Measurements from ENCODE around the gene YWHAB. TPM values are rescaled to one million over a fixed set of nuclear protein-coding genes. Genes with fewer than 3 reads are reported as not detected.

YWHAB gene
- total RNA-seq, 1 experiment from 2014 or later: 224 TPM

DNA sequence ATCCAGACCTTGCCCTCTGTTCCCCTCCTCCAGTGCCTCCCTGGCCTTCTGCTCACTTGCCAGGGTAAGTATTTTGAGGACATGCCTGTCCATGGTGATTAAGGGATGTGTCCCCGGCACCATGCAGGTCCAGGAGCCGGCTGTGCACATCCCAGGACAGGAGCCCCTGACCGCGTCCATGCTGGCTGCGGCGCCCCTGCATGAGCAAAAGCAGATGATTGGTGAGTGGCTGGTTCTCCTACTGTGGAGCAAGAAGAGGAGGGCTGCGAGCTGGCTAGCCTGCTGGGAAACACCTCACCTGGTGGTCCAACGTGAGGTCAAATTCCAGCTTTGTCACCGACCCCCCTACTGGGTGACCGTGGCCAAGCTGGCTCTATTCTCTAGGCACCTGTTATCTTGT lies 51.0 kb downstream of the YWHAB start:
- POLR2A ChIA-PET (ENCODE audit: low non-redundant PET): no interaction called here
- intact Hi-C loops (cut with micrococcal nuclease; ENCODE audit: unreplicated experiment): no loop called here
- Histone ChIP-seq H3K36me3 (ENCODE audit: insufficient read depth, low read length, poor library complexity, severe bottlenecking) (peaks cover 30% of the 10 kb centered on the region), H3K27ac (ENCODE audit: low read depth, low read length, poor library complexity, severe bottlenecking) (no peak overlapping the region), H3K27me3 (replicated peaks; ENCODE audit: insufficient read depth, low read depth, low read length, poor library complexity) (no peaks in the 10 kb centered on the region), H3K4me1 (ENCODE audit: insufficient read depth, low read length, poor library complexity, severe bottlenecking) (no peaks in the 10 kb centered on the region), H3K9me3 (ENCODE audit: low read depth, low read length, poor library complexity, severe bottlenecking) (no peaks in the 10 kb centered on the region), H3K4me3 (ENCODE audit: low read depth, low read length, poor library complexity, severe bottlenecking) (no peak overlapping the region)
- no peak for DNase-seq (ENCODE audit: low spot score)
- no TSS peak for BruUV-seq (replicated peaks)
- TF ChIP-seq, protein P1, sequence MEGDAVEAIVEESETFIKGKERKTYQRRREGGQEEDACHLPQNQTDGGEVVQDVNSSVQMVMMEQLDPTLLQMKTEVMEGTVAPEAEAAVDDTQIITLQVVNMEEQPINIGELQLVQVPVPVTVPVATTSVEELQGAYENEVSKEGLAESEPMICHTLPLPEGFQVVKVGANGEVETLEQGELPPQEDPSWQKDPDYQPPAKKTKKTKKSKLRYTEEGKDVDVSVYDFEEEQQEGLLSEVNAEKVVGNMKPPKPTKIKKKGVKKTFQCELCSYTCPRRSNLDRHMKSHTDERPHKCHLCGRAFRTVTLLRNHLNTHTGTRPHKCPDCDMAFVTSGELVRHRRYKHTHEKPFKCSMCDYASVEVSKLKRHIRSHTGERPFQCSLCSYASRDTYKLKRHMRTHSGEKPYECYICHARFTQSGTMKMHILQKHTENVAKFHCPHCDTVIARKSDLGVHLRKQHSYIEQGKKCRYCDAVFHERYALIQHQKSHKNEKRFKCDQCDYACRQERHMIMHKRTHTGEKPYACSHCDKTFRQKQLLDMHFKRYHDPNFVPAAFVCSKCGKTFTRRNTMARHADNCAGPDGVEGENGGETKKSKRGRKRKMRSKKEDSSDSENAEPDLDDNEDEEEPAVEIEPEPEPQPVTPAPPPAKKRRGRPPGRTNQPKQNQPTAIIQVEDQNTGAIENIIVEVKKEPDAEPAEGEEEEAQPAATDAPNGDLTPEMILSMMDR (conservative IDR thresholded peaks at IDR 0.05; ENCODE audit: low read depth, low read length): no peak
- TF ChIP-seq EZH2 (IDR thresholded peaks at IDR 0.05; ENCODE audit: borderline replicate concordance, low read depth, low read length, poor library complexity, severe bottlenecking): no peak
- CTCF ChIA-PET: no interaction called here

DNA sequence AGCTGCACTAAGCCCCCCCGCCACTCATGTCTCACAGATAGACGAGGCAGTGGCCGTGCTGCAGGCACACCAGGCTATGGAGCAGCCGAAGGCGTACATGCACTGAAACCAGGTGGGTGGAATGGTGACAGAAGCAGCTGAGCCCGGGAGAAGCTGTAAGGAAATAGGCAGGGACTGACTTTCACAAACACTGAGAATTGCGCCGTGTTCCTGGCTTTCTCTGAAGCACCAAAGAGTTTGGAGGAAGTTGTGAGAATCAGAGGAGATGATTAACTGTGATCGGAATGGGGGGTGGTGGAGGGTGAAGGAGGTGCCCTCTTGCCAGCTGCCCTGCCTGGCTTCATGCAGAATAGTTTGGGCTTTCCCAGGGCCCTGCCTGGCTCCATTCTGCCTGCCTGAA lies 53.1 kb downstream of the YWHAB start:
- no peaks in the 10 kb centered on the region for H3K27me3 ChIP-seq (replicated peaks; ENCODE audit: insufficient read depth, low read depth, low read length, poor library complexity)
- DNase-seq (ENCODE audit: low spot score): no peak
- TF ChIP-seq EZH2 (IDR thresholded peaks at IDR 0.05; ENCODE audit: borderline replicate concordance, low read depth, low read length, poor library complexity, severe bottlenecking): no peak
- TF ChIP-seq, protein P1 (conservative IDR thresholded peaks at IDR 0.05; ENCODE audit: low read depth, low read length): no peak
- ChIA-PET POLR2A (ENCODE audit: low non-redundant PET) (no interaction called here), CTCF (no interaction called here)
- no peak overlapping the region for H3K27ac ChIP-seq (ENCODE audit: low read depth, low read length, poor library complexity, severe bottlenecking)
- BruUV-seq (replicated peaks): no TSS peak
- peaks cover 45% of the 10 kb centered on the region for H3K36me3 ChIP-seq (ENCODE audit: insufficient read depth, low read length, poor library complexity, severe bottlenecking)
- H3K4me1 ChIP-seq (ENCODE audit: insufficient read depth, low read length, poor library complexity, severe bottlenecking): no peaks in the 10 kb centered on the region
- H3K4me3 ChIP-seq (ENCODE audit: low read depth, low read length, poor library complexity, severe bottlenecking): no peak overlapping the region
- H3K9me3 ChIP-seq (ENCODE audit: low read depth, low read length, poor library complexity, severe bottlenecking): no peaks in the 10 kb centered on the region
- intact Hi-C loops (cut with micrococcal nuclease; ENCODE audit: unreplicated experiment): no loop called here

DNA sequence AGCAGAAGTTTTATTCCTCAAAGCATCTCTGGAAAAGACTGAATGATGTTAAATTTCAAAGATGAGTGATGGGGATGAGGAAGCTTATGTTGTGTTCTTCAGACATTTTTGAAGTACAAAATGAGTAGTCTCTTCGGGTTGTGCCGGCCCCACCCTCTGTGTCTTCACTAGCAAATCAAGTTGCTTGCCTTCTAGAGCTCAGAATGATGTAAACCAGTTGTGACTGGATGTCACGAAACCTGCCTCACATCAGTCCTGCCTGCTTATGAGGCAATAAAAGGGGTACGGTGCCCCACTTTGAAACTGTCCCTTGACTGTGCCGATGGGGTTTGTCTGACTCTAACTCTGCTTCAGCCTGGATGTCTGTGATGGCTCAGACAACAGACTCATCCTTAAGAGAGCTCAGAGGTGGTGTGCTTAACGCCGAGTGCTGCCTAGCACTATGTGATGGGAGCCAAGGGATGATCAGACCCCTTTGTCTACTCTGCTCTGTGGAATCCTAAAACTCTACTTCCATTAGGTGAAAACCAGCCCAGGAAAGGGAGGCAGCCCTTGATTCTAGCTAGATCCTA lies 55.7 kb downstream of the YWHAB start:
- CTCF ChIA-PET: interaction anchor here (0.8 kb wide), 1 partner anchor 70 kb away, joined by 3 read pairs; no protein-coding TSS in a partner anchor
- TF ChIP-seq EZH2 (IDR thresholded peaks at IDR 0.05; ENCODE audit: borderline replicate concordance, low read depth, low read length, poor library complexity, severe bottlenecking): no peak
- TF ChIP-seq, protein P1 (conservative IDR thresholded peaks at IDR 0.05; ENCODE audit: low read depth, low read length): no peak
- Histone ChIP-seq H3K36me3 (ENCODE audit: insufficient read depth, low read length, poor library complexity, severe bottlenecking) (peaks cover 47% of the 10 kb centered on the region), H3K4me3 (ENCODE audit: low read depth, low read length, poor library complexity, severe bottlenecking) (no peak overlapping the region), H3K4me1 (ENCODE audit: insufficient read depth, low read length, poor library complexity, severe bottlenecking) (no peaks in the 10 kb centered on the region), H3K27ac (ENCODE audit: low read depth, low read length, poor library complexity, severe bottlenecking) (no peak overlapping the region), H3K27me3 (replicated peaks; ENCODE audit: insufficient read depth, low read depth, low read length, poor library complexity) (no peaks in the 10 kb centered on the region), H3K9me3 (ENCODE audit: low read depth, low read length, poor library complexity, severe bottlenecking) (no peaks in the 10 kb centered on the region)
- intact Hi-C loops (cut with micrococcal nuclease; ENCODE audit: unreplicated experiment): no loop called here
- DNase-seq (ENCODE audit: low spot score): no peak
- POLR2A ChIA-PET (ENCODE audit: low non-redundant PET): no interaction called here
- no TSS peak for BruUV-seq (replicated peaks)
